ENCODE data around the gene ZFHX3. TPM values are rescaled to one million over a fixed set of nuclear protein-coding genes. Genes with fewer than 3 reads are reported as not detected.

ZFHX3 gene
- total RNA-seq, 2 experiments from 2014 or later, result 0.40 to 0.54 TPM

DNA sequence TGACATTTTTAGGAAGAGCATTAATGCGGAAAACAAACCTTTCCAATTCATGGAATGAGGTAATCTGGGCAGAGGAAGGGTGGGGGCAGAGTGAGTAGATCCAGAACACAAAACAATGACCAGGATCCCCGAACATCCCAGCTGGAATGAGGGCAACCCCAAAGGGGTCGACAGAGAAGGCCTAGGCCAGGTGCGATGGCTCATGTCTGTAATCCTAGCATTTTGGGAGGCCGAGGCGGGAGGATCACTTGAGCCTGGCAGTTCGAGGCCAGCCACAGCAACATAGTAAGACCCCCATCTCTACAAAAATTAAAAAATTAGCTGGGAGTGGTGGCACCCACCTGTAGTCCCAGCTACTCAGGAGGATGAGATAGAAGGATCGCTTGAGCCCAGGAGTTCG lies 64.7 kb downstream of the ZFHX3 start:
- DNase-seq, result no peak
- H3K9me3 Mint-ChIP-seq, result no peaks in the 10 kb centered on the region
- H3K36me3 Mint-ChIP-seq, result no peaks in the 10 kb centered on the region
- no peak overlapping the region for H3K27ac Mint-ChIP-seq
- H3K4me3 Mint-ChIP-seq, result no peak overlapping the region
- no peaks in the 10 kb centered on the region for H3K27me3 Mint-ChIP-seq
- no peaks in the 10 kb centered on the region for H3K4me1 Mint-ChIP-seq

GRCh38 chr16:72979974-72980373 lies 68.0 kb downstream of the ZFHX3 start:
- Mint-ChIP-seq H3K9me3 (no peaks in the 10 kb centered on the region), H3K27ac (no peak overlapping the region), H3K36me3 (no peaks in the 10 kb centered on the region), H3K4me3 (no peak overlapping the region), H3K4me1 (no peaks in the 10 kb centered on the region), H3K27me3 (no peaks in the 10 kb centered on the region)
- DNase-seq, result no peak

GRCh38 chr16:72978212-72978611 lies 69.7 kb downstream of the ZFHX3 start:
- DNase-seq, result no peak
- H3K4me1 Mint-ChIP-seq, result no peaks in the 10 kb centered on the region
- no peaks in the 10 kb centered on the region for H3K27me3 Mint-ChIP-seq
- H3K9me3 Mint-ChIP-seq, result no peaks in the 10 kb centered on the region
- H3K36me3 Mint-ChIP-seq, result no peaks in the 10 kb centered on the region
- no peak overlapping the region for H3K27ac Mint-ChIP-seq
- no peak overlapping the region for H3K4me3 Mint-ChIP-seq

GRCh38 chr16:72977127-72977526 lies 70.8 kb downstream of the ZFHX3 start:
- DNase-seq, result no peak
- Mint-ChIP-seq H3K36me3 (no peaks in the 10 kb centered on the region), H3K27me3 (no peaks in the 10 kb centered on the region), H3K9me3 (no peaks in the 10 kb centered on the region), H3K4me3 (no peak overlapping the region), H3K27ac (no peak overlapping the region), H3K4me1 (no peaks in the 10 kb centered on the region)

DNA sequence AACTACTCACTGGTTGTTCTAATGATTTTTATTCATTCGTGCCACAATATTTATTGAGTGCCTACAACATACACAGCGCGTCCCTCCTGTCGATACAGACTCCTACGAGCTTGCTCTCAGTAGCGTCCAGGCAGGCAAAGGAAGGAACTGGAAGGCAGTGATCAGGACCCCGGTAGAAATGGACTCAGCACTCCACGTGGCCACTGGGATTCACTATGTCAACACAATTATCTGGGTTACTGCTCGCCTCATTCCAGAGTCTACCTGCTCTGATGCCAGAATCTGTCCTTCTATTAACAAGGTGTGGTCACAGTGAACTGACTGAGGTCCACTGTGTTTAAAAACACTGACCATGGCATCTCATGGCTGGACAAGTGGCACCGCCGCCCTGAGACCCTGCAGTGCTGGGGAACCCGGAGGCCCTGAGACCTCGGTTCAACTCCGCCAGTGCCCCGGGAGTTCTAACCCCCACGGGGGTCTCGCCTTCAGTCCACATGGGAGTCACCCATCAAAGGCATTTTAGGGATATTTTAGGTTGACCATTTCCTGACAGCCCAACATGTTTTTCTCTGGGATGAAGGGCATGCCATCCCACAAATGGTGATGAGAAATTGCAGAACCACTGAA lies 71.4 kb downstream of the ZFHX3 start:
- no peak overlapping the region for H3K4me3 Mint-ChIP-seq
- no peak for DNase-seq
- H3K4me1 Mint-ChIP-seq, result no peaks in the 10 kb centered on the region
- no peaks in the 10 kb centered on the region for H3K9me3 Mint-ChIP-seq
- no peak overlapping the region for H3K27ac Mint-ChIP-seq
- no peaks in the 10 kb centered on the region for H3K36me3 Mint-ChIP-seq
- no peaks in the 10 kb centered on the region for H3K27me3 Mint-ChIP-seq

- Mint-ChIP-seq H3K36me3 (no peaks in the 10 kb centered on the region), H3K9me3 (no peaks in the 10 kb centered on the region), H3K27ac (no peak overlapping the region), H3K4me1 (no peaks in the 10 kb centered on the region), H3K4me3 (no peak overlapping the region), H3K27me3 (no peaks in the 10 kb centered on the region)
- no peak for DNase-seq
These were observed 72.0 kb downstream of the ZFHX3 start for GRCh38 chr16:72975809-72976437.

GRCh38 chr16:72974142-72974769 lies 73.7 kb downstream of the ZFHX3 start:
- Mint-ChIP-seq H3K36me3 (no peaks in the 10 kb centered on the region), H3K4me1 (no peaks in the 10 kb centered on the region), H3K27ac (no peak overlapping the region), H3K27me3 (no peaks in the 10 kb centered on the region), H3K4me3 (no peak overlapping the region), H3K9me3 (no peaks in the 10 kb centered on the region)
- no peak for DNase-seq

- H3K27ac Mint-ChIP-seq, result no peak overlapping the region
- DNase-seq, result no peak
- no peaks in the 10 kb centered on the region for H3K36me3 Mint-ChIP-seq
- no peaks in the 10 kb centered on the region for H3K27me3 Mint-ChIP-seq
- no peaks in the 10 kb centered on the region for H3K4me1 Mint-ChIP-seq
- H3K4me3 Mint-ChIP-seq, result no peak overlapping the region
- no peaks in the 10 kb centered on the region for H3K9me3 Mint-ChIP-seq
These were observed 74.9 kb downstream of the ZFHX3 start for GRCh38 chr16:72972878-72973571.

DNA sequence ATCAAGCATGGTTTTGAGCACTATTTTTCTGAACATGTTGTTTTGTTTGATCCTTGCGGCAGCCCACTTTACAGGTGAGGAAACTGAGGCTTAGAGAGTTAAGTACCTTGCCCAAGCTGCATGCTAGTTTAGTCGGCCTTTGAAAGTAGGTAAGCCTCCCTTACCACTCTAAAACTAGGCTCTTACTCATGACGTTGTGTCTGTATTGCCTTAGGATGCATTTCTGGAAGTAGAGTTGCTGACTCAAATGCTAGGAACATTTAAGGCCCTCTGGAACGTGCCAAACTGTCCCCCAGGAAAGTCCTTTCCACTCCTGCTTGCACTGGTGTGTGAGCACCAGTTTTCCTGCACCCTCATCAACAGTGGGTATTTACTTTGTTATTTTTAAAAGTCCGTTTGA lies 76.6 kb downstream of the ZFHX3 start:
- H3K27ac Mint-ChIP-seq, result no peak overlapping the region
- H3K4me3 Mint-ChIP-seq, result no peak overlapping the region
- H3K27me3 Mint-ChIP-seq, result no peaks in the 10 kb centered on the region
- no peaks in the 10 kb centered on the region for H3K9me3 Mint-ChIP-seq
- DNase-seq, result no peak
- no peaks in the 10 kb centered on the region for H3K36me3 Mint-ChIP-seq
- no peaks in the 10 kb centered on the region for H3K4me1 Mint-ChIP-seq

DNA sequence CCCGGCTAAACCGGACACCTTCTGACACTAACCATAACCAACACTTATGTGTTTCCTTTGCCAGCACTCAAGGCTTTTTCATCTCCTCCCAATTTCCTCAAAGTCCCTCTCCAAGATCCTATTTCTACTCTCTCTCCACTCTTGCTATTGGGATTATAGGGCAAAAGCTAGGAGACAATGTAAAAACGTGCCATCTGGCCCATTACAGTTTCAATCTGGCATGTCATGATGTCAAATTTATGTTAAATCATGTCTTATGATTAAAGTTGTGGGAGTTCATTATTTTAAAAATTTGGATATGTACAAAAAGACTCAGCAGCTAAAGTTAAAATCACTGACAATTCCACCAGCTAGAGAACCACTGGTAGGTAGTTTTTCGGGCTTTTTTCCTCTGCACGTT lies 77.3 kb downstream of the ZFHX3 start:
- no peaks in the 10 kb centered on the region for H3K4me1 Mint-ChIP-seq
- no peak overlapping the region for H3K4me3 Mint-ChIP-seq
- H3K9me3 Mint-ChIP-seq, result no peaks in the 10 kb centered on the region
- H3K36me3 Mint-ChIP-seq, result no peaks in the 10 kb centered on the region
- no peak for DNase-seq
- no peak overlapping the region for H3K27ac Mint-ChIP-seq
- no peaks in the 10 kb centered on the region for H3K27me3 Mint-ChIP-seq

- no peak overlapping the region for H3K4me3 Mint-ChIP-seq
- no peak for DNase-seq
These were observed 78.1 kb downstream of the ZFHX3 start for GRCh38 chr16:72969812-72970211.

GRCh38 chr16:72969146-72969545 lies 78.8 kb downstream of the ZFHX3 start:
- H3K27ac Mint-ChIP-seq, result no peak overlapping the region
- no peaks in the 10 kb centered on the region for H3K36me3 Mint-ChIP-seq
- H3K9me3 Mint-ChIP-seq, result no peaks in the 10 kb centered on the region
- H3K4me3 Mint-ChIP-seq, result no peak overlapping the region
- H3K27me3 Mint-ChIP-seq, result no peaks in the 10 kb centered on the region
- no peak for DNase-seq
- no peaks in the 10 kb centered on the region for H3K4me1 Mint-ChIP-seq

More at GRCh38 chr16:72969812-72970211, 78.1 kb downstream of the ZFHX3 start:
- no peaks in the 10 kb centered on the region for H3K9me3 Mint-ChIP-seq
- no peaks in the 10 kb centered on the region for H3K4me1 Mint-ChIP-seq
- H3K36me3 Mint-ChIP-seq, result no peaks in the 10 kb centered on the region
- H3K27me3 Mint-ChIP-seq, result no peaks in the 10 kb centered on the region
- H3K27ac Mint-ChIP-seq, result no peak overlapping the region

GRCh38 chr16:72967941-72968340 lies 80.0 kb downstream of the ZFHX3 start:
- DNase-seq, result no peak
- H3K36me3 Mint-ChIP-seq, result no peaks in the 10 kb centered on the region
- no peaks in the 10 kb centered on the region for H3K27me3 Mint-ChIP-seq
- no peak overlapping the region for H3K4me3 Mint-ChIP-seq
- H3K9me3 Mint-ChIP-seq, result no peaks in the 10 kb centered on the region
- H3K27ac Mint-ChIP-seq, result no peak overlapping the region
- no peaks in the 10 kb centered on the region for H3K4me1 Mint-ChIP-seq

DNA sequence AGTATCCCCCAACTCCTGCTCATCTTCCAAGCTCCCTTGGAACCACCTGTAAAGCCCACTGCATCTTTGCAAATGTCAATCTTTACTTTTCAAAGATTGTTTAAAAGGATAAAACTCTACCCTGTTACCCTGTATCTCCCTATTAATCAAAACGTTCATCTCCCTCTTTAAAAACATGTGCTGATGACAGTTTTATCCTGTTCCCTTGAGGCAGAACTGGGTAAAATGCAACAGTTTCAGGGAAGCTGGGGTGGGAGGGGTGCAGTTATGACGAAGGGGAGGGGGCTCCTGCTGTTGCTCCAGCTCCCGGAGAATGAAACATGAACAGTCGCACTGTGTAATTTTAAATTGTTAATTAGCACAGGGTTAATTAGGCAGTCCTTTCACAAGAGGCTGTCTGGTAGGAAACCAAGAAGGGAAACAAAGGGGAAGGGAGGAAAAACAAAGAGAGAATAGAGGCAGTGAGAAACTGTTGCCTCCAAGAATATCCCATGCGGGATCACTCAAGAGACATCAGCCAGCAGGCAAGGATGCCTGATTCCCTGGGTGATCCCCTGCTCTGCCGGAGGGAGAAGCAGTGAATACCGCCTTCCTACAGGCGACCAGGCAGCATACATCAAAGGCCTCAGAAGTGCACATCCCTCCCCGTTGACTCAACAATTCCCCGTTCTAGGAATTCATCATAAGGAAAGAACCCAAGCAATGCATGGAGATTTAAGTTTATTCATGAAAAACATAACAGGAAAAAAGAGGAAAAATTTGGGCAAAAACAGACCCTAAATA lies 84.2 kb downstream of the ZFHX3 start:
- Mint-ChIP-seq H3K4me1 (no peaks in the 10 kb centered on the region), H3K36me3 (no peaks in the 10 kb centered on the region), H3K4me3 (no peak overlapping the region), H3K9me3 (no peaks in the 10 kb centered on the region), H3K27ac (no peak overlapping the region), H3K27me3 (no peaks in the 10 kb centered on the region)
- DNase-seq, result no peak

- H3K4me3 Mint-ChIP-seq, result no peak overlapping the region
- no peak overlapping the region for H3K27ac Mint-ChIP-seq
- H3K9me3 Mint-ChIP-seq, result no peaks in the 10 kb centered on the region
- DNase-seq, result no peak
- H3K36me3 Mint-ChIP-seq, result no peaks in the 10 kb centered on the region
- H3K4me1 Mint-ChIP-seq, result no peaks in the 10 kb centered on the region
- no peaks in the 10 kb centered on the region for H3K27me3 Mint-ChIP-seq
These were observed 85.6 kb downstream of the ZFHX3 start for GRCh38 chr16:72962347-72962746.
